ENCODE results near the gene TSHZ3. TPM values are rescaled to one million over a fixed set of nuclear protein-coding genes. Genes with fewer than 3 reads are reported as not detected.

TSHZ3 gene
- total and polyA plus RNA-seq, 2 of the 8 experiments (the other 6 are each of a cell fraction or from before 2014, with no cell fraction given): 3.1 to 12.3 TPM

GRCh38 chr19:31351855-31352195, 2.6 kb upstream of the TSHZ3 start:
- H3K9ac ChIP-seq (replicated peaks in 1 of 4; ENCODE audit: extremely low read depth in 1 of 4, low read depth in 3 of 4, low read length in 3 of 4): no peak overlapping the region; a peak in 1 of 7 replicates
- peak in 1 of 2 experiments; percentile 56 for DNase-seq (ENCODE audit: low read depth in 1 of 2, low spot score in 2 of 2)

More at GRCh38 chr19:31351855-31352195, 2.6 kb upstream of the TSHZ3 start:
- H4K5ac ChIP-seq (ENCODE audit: insufficient read length, low read depth, low read length): no peak overlapping the region
- H3K4me3 ChIP-seq (ENCODE audit: extremely low read depth in 1 of 4, insufficient read depth in 2 of 4, low read depth in 3 of 4, low read length in 4 of 4): peak overlapping the region; percentile 57 to 82 (median 70)
- no peak overlapping the region for H2BK20ac ChIP-seq (ENCODE audit: low read length)
- H3K14ac ChIP-seq (ENCODE audit: insufficient read length): no peak overlapping the region
- H3K27me3 ChIP-seq (replicated peaks in 1 of 4; ENCODE audit: control insufficient read depth in 3 of 4, extremely low read depth in 1 of 4, insufficient read depth in 3 of 4, low read length in 3 of 4): peaks cover 40 to 75% (median 67%) of the 10 kb centered on the region in 4 experiments; a peak in 6 of 7 replicates
- no peaks in the 10 kb centered on the region for H3K36me3 ChIP-seq (ENCODE audit: control insufficient read depth in 2 of 4, insufficient read depth in 4 of 4, low read length in 3 of 4)
- no peaks in the 10 kb centered on the region for H3K9me3 ChIP-seq (ENCODE audit: insufficient read depth in 2 of 2, low read depth in 1 of 2, low read length in 1 of 2)
- POLR2A ChIA-PET (ENCODE audit: partially characterized antibody): interaction anchor here (0.9 to 5.2 kb wide), 2 partner anchors 19 to 67 kb away, joined by 4 to 25 read pairs; no protein-coding TSS in a partner anchor
- H2AK5ac ChIP-seq (ENCODE audit: low read depth, low read length): peak overlapping the region; percentile 92; the same call in 1 of the 2 replicates
- peak overlapping the region; percentile 87; the same call in 1 of the 2 replicates for H2BK5ac ChIP-seq (ENCODE audit: low read depth, low read length)
- H2BK12ac ChIP-seq (ENCODE audit: low read depth, low read length): peak overlapping the region; percentile 99; the same call in 1 of the 2 replicates
- H4K8ac ChIP-seq (ENCODE audit: extremely low read depth, insufficient read depth, low read length): no peak overlapping the region; the same call in 1 of the 2 replicates
- no peaks in the 10 kb centered on the region for H3K79me1 ChIP-seq (ENCODE audit: low read depth, low read length)
- H2AFZ ChIP-seq (ENCODE audit: low read length): no peak overlapping the region
- peak overlapping the region; percentile 88; the same call in 1 of the 2 replicates for H2BK15ac ChIP-seq (ENCODE audit: low read length)
- H4K20me1 ChIP-seq (replicated peaks in 1 of 2; ENCODE audit: control insufficient read depth in 1 of 2, insufficient read depth in 2 of 2, low read length in 2 of 2): peaks cover 0 to 15% of the 10 kb centered on the region in 2 experiments
- no peak overlapping the region for H3K56ac ChIP-seq (replicated peaks; ENCODE audit: insufficient read length, low read depth, low read length)
- H3K79me2 ChIP-seq (ENCODE audit: control insufficient read depth in 1 of 2, insufficient read depth in 2 of 2, low read length in 2 of 2): peaks cover 0 to 19% of the 10 kb centered on the region in 2 experiments; a peak in 2 of 4 replicates
- H3K4ac ChIP-seq (replicated peaks; ENCODE audit: insufficient read length, low read depth, low read length): peak overlapping the region; percentile 44
- CTCF ChIA-PET (ENCODE audit: partially characterized antibody): no interaction called here
- H3K23ac ChIP-seq (ENCODE audit: insufficient read length): no peak overlapping the region
- 3% methylated on average over 24 of the region's 29 CpGs; no CpG with 5 or more reads in 1 of the 2 experiments for WGBS, 2 experiments (ENCODE audit: extremely low coverage in 1 of 2, insufficient coverage in 1 of 2, insufficient read length in 1 of 2, insufficient replicate concordance in 2 of 2, low coverage in 1 of 2, low lambda C conversion rate in 2 of 2, missing lambda C conversion rate in 1 of 2)
- peaks cover 18 to 39% (median 24%) of the 10 kb centered on the region in 4 experiments for H3K4me1 ChIP-seq (replicated peaks in 1 of 4; ENCODE audit: control insufficient read depth in 3 of 4, insufficient read depth in 4 of 4, low read length in 3 of 4)
- peak overlapping the region; percentile 97 for H3K18ac ChIP-seq (ENCODE audit: extremely low read depth, low read length)
- H3K27ac ChIP-seq (ENCODE audit: low read depth, low read length): no peak overlapping the region
- H3K23me2 ChIP-seq (ENCODE audit: low read depth, low read length): peaks cover 41% of the 10 kb centered on the region; the same call in 1 of the 2 replicates
- TF ChIP-seq EZH2 (IDR thresholded peaks at IDR 0.05; ENCODE audit: low read depth, low read length, severe bottlenecking) (peak; percentile 63), SIN3A (conservative IDR thresholded peaks at IDR 0.05 in 1 of 2, IDR thresholded peaks at IDR 0.05 in 1 of 2; ENCODE audit: low read depth in 1 of 2, low read length in 2 of 2) (peak in 1 of 2 experiments; percentile 26; a peak in 1 of 4 replicates), CREB1 (IDR thresholded peaks at IDR 0.05) (no peak), FOSL1 (IDR thresholded peaks at IDR 0.05; ENCODE audit: insufficient read depth, low read depth, low read length) (no peak), TBP (IDR thresholded peaks at IDR 0.05; ENCODE audit: low read depth, low read length) (no peak), CBX5 (IDR thresholded peaks at IDR 0.05; ENCODE audit: low read depth, low read length) (no peak), SIRT6 (IDR thresholded peaks at IDR 0.05; ENCODE audit: low read length) (no peak), E2F6 (IDR thresholded peaks at IDR 0.05) (no peak; the same call in 1 of the 2 replicates), ATF3 (IDR thresholded peaks at IDR 0.05; ENCODE audit: insufficient read depth, low read depth, low read length) (no peak), SUZ12 (IDR thresholded peaks at IDR 0.05; ENCODE audit: low read length) (peak; percentile 72), JUND (IDR thresholded peaks at IDR 0.05; ENCODE audit: low read length) (no peak)
- H4K91ac ChIP-seq (replicated peaks; ENCODE audit: insufficient read length, low read length): peak overlapping the region; percentile 68
- peak overlapping the region; percentile 86 to 95 for H3K4me2 ChIP-seq (ENCODE audit: insufficient read depth in 1 of 2, low read depth in 2 of 2, low read length in 2 of 2)
- peak overlapping the region; percentile 10 for H2BK120ac ChIP-seq (replicated peaks; ENCODE audit: low read depth, low read length)
- FAIRE-seq: no peak
